Gastrocnemius medialis (tissue), 4 donors: Measurements from ENCODE around the gene BSN.

ENCODE experiments used
- POLR2A ChIP-seq, 2 donors: fragments of 450-650 bp; IDR thresholded peaks; one replicate each; pipeline ENCODE4 v1.6.1; 2017; ENCODE audit warnings: antibody characterized with exemption in 2 of 2, mild to moderate bottlenecking in 2 of 2, moderate library complexity in 2 of 2
- TF ChIP-seq, protein P1 (sequence below), 5 experiments: fragments of 450-650 bp in 3 of 5; fragments of 200-600 bp in 2 of 5; sonication (generic) in 2 of 5; IDR thresholded peaks in 4 of 5; conservative IDR thresholded peaks in 1 of 5; 1 replicate in 4 of 5; 2 replicates in 1 of 5; pipeline ENCODE4 v1.5.1; 2016 to 2019; ENCODE audit warnings: antibody characterized with exemption in 5 of 5, mild to moderate bottlenecking in 3 of 5, moderate library complexity in 3 of 5

DNA sequence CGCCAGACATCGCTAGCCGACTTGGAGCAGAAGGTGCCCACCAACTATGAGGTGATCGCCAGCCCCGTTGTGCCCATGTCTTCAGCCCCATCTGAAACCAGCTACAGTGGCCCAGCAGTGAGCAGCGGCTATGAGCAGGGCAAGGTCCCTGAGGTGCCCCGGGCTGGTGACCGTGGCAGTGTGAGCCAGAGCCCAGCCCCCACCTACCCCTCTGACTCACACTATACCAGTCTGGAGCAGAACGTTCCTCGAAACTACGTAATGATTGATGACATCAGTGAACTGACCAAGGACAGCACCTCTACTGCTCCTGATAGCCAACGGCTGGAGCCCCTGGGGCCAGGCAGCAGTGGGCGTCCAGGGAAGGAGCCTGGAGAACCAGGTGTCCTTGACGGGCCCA, 107.0 kb downstream of the BSN start:
- TF ChIP-seq, protein P1, sequence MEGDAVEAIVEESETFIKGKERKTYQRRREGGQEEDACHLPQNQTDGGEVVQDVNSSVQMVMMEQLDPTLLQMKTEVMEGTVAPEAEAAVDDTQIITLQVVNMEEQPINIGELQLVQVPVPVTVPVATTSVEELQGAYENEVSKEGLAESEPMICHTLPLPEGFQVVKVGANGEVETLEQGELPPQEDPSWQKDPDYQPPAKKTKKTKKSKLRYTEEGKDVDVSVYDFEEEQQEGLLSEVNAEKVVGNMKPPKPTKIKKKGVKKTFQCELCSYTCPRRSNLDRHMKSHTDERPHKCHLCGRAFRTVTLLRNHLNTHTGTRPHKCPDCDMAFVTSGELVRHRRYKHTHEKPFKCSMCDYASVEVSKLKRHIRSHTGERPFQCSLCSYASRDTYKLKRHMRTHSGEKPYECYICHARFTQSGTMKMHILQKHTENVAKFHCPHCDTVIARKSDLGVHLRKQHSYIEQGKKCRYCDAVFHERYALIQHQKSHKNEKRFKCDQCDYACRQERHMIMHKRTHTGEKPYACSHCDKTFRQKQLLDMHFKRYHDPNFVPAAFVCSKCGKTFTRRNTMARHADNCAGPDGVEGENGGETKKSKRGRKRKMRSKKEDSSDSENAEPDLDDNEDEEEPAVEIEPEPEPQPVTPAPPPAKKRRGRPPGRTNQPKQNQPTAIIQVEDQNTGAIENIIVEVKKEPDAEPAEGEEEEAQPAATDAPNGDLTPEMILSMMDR (IDR thresholded peaks at IDR 0.05 in 4 of 5, conservative IDR thresholded peaks at IDR 0.05 in 1 of 5): no peak
- TF ChIP-seq POLR2A (IDR thresholded peaks at IDR 0.05): no peak
